GM21526 (cell line): ENCODE data around the gene FUT1.

Source experiments
- ATAC-seq: cut with Tn5 transposase; IDR thresholded peaks from one replicate; pipeline ENCODE4 v1.9.1; 2021; ENCODE audit warnings: moderate library complexity; ENCODE audit not compliant: unreplicated experiment, low FRiP score

The FUT1 gene

GRCh38 chr19:48741129-48741999 is 11.1 kb downstream of the FUT1 start:
- no peak for ATAC-seq

GRCh38 chr19:48740164-48740972 is 12.1 kb downstream of the FUT1 start, which contains the start of gene RASIP1:
RASIP1 (minus strand) TSS chr19:48740610; CDS start chr19:48740282, 328 bp downstream.
- ATAC-seq, result no peak

GRCh38 chr19:48739404-48740163 is 12.9 kb downstream of the FUT1 start:
- ATAC-seq, result no peak

GRCh38 chr19:48738557-48739403 is 13.7 kb downstream of the FUT1 start:
- ATAC-seq, result peak; percentile 71

- no peak for ATAC-seq
Observed at GRCh38 chr19:48737360-48737998, 15.0 kb downstream of the FUT1 start.

GRCh38 chr19:48735031-48735615 is 17.3 kb downstream of the FUT1 start:
- no peak for ATAC-seq

- ATAC-seq, result no peak
Observed at GRCh38 chr19:48734625-48735024, 17.8 kb downstream of the FUT1 start.

- no peak for ATAC-seq
Observed at GRCh38 chr19:48731452-48731851, 21.0 kb downstream of the FUT1 start.

GRCh38 chr19:48728911-48729664 is 23.4 kb downstream of the FUT1 start:
- ATAC-seq, result no peak

- no peak for ATAC-seq
Observed at GRCh38 chr19:48726556-48726955, 25.9 kb downstream of the FUT1 start.

- ATAC-seq, result no peak
Observed at GRCh38 chr19:48724796-48725753, 27.4 kb downstream of the FUT1 start.

- ATAC-seq, result no peak
Observed at GRCh38 chr19:48722196-48722708, 30.2 kb downstream of the FUT1 start.

GRCh38 chr19:48720613-48721296 is 31.7 kb downstream of the FUT1 start:
- peak; percentile 56 for ATAC-seq

- ATAC-seq, result no peak
Observed at GRCh38 chr19:48720251-48720612, 32.2 kb downstream of the FUT1 start.

GRCh38 chr19:48719263-48720171 is 32.9 kb downstream of the FUT1 start, which contains the start of gene MAMSTR:
MAMSTR (minus strand) TSS chr19:48719725; CDS start chr19:48719031, 694 bp downstream.
- ATAC-seq, result no peak
